Colonic mucosa (tissue), 4 donors: ENCODE data around the gene EYA2. TPM values are rescaled to one million over a fixed set of nuclear protein-coding genes. Genes with fewer than 3 reads are reported as not detected.

Source experiments
- DNase-seq: peaks from one replicate; pipeline ENCODE4 v3.0.0-alpha.2; 2020
- H3K27ac ChIP-seq: fragments of 200-600 bp; one replicate; pipeline ENCODE4 v1.8.0; 2021
- H3K27me3 ChIP-seq: fragments of 200-600 bp; one replicate; pipeline ENCODE4 v1.8.0; 2021
- H3K36me3 ChIP-seq: fragments of 200-600 bp; one replicate; pipeline ENCODE4 v1.8.0; 2021
- H3K4me1 ChIP-seq: fragments of 200-600 bp; one replicate; pipeline ENCODE4 v1.8.0; 2021; ENCODE audit warnings: mild to moderate bottlenecking
- H3K4me3 ChIP-seq: fragments of 200-600 bp; one replicate; pipeline ENCODE4 v1.8.0; 2021
- H3K9ac ChIP-seq, 2 donors: one replicate each; pipeline ENCODE4 v1.7.0; 2013; ENCODE audit warnings: control low read depth in 2 of 2, low read depth in 2 of 2, low read length in 2 of 2
- H3K9me3 ChIP-seq: fragments of 200-600 bp; one replicate; pipeline ENCODE4 v1.8.0; 2021
- CTCF ChIP-seq: fragments of 200-600 bp; IDR thresholded peaks from one replicate; pipeline ENCODE4 v1.8.0; 2022; ENCODE audit warnings: antibody characterized with exemption, mild to moderate bottlenecking
- intact Hi-C: fragments of 100-400 bp; cut with DNase I; formaldehyde crosslinking; loops from one replicate; pipeline ENCODE4 v1.14.1; 2022
- total RNA-seq, 2 donors: library from RNA; stranded (reverse); fragmentation: NEBNext Ultra II Directional in 1 of 2; extraction: Animal tissue kit (Norgen Biotek cat#: 25700) in 1 of 2; gene quantifications; one replicate each; pipeline ENCODE4 v1.2.1, GENCODE V29; 2021
- donor health status: healthy.
- donor health status: DM: no; HTN: no; CAD: no.
- donor health status: DM: no; HTN: no; CAD: no.

EYA2 gene
- total RNA-seq, 2 donors from 2014 or later: 8.9 to 16.8 TPM

GRCh38 chr20:47027456-47027855 is 132.8 kb downstream of the EYA2 start:
- Histone ChIP-seq H3K9ac (no peak overlapping the region), H3K9me3 (no peaks in the 10 kb centered on the region), H3K4me1 (no peaks in the 10 kb centered on the region), H3K27me3 (no peaks in the 10 kb centered on the region), H3K4me3 (no peak overlapping the region), H3K27ac (no peak overlapping the region), H3K36me3 (no peaks in the 10 kb centered on the region)
- intact Hi-C loops: no loop called here
- no peak for DNase-seq
- no peak for TF ChIP-seq CTCF

GRCh38 chr20:47028487-47028886 is 133.8 kb downstream of the EYA2 start:
- no peak for TF ChIP-seq CTCF
- DNase-seq: no peak
- Histone ChIP-seq H3K9ac (no peak overlapping the region), H3K27ac (no peak overlapping the region), H3K36me3 (no peaks in the 10 kb centered on the region), H3K27me3 (no peaks in the 10 kb centered on the region), H3K4me1 (no peaks in the 10 kb centered on the region), H3K9me3 (no peaks in the 10 kb centered on the region), H3K4me3 (no peak overlapping the region)
- intact Hi-C loops: no loop called here

GRCh38 chr20:47029845-47030244 is 135.2 kb downstream of the EYA2 start:
- Histone ChIP-seq H3K27ac (no peak overlapping the region), H3K36me3 (no peaks in the 10 kb centered on the region), H3K4me3 (no peak overlapping the region), H3K4me1 (no peaks in the 10 kb centered on the region), H3K27me3 (no peaks in the 10 kb centered on the region), H3K9ac (no peak overlapping the region), H3K9me3 (no peaks in the 10 kb centered on the region)
- no peak for TF ChIP-seq CTCF
- DNase-seq: no peak
- intact Hi-C loops: no loop called here

- Histone ChIP-seq H3K9me3 (no peaks in the 10 kb centered on the region), H3K27ac (no peak overlapping the region), H3K27me3 (no peaks in the 10 kb centered on the region), H3K36me3 (no peaks in the 10 kb centered on the region), H3K4me3 (no peak overlapping the region), H3K9ac (no peak overlapping the region), H3K4me1 (no peaks in the 10 kb centered on the region)
- intact Hi-C loops: no loop called here
- no peak for DNase-seq
- TF ChIP-seq CTCF: no peak
These were observed 135.7 kb downstream of the EYA2 start for GRCh38 chr20:47030271-47030810.

- H3K27ac ChIP-seq: no peak overlapping the region
These were observed 136.4 kb downstream of the EYA2 start for GRCh38 chr20:47031004-47031403.

More at GRCh38 chr20:47031004-47031403, 136.4 kb downstream of the EYA2 start:
- Histone ChIP-seq H3K4me1 (no peaks in the 10 kb centered on the region), H3K27me3 (no peaks in the 10 kb centered on the region), H3K9ac (no peak overlapping the region), H3K36me3 (no peaks in the 10 kb centered on the region), H3K4me3 (no peak overlapping the region), H3K9me3 (no peaks in the 10 kb centered on the region)
- TF ChIP-seq CTCF: no peak
- DNase-seq: no peak
- intact Hi-C loops: no loop called here
